Globus pallidus (tissue), 1 donor: ENCODE results near the gene USP22.
"Not testable (repeated sequence)": the region's sequence is repeated elsewhere in the genome, so short reads cannot be mapped to it uniquely, and the experiment has no call there.

Experiments
- DNase-seq: peaks from one replicate; pipeline ENCODE4 v3.0.0-alpha.2; 2015; ENCODE audit warnings: low spot score

The USP22 gene

GRCh38 chr17:21042458-21043295, at the start of gene USP22:
Gene USP22, minus strand, starts transcription at chr17:21043011. Its CDS starts 176 bp downstream, at chr17:21042835.
- no peak for DNase-seq

- DNase-seq: peak; percentile 44
These were observed 48.2 kb upstream of the USP22 start for GRCh38 chr17:21090902-21091618.

- DNase-seq: no peak
These were observed 47.4 kb upstream of the USP22 start for GRCh38 chr17:21089933-21090901.

GRCh38 chr17:21089145-21089544, 46.3 kb upstream of the USP22 start:
- no peak for DNase-seq

- no peak for DNase-seq
These were observed 42.9 kb upstream of the USP22 start for GRCh38 chr17:21085707-21086106.

- not testable (repeated sequence) for DNase-seq
These were observed 42.5 kb upstream of the USP22 start for GRCh38 chr17:21085280-21085679.

- DNase-seq: no peak
These were observed 39.2 kb upstream of the USP22 start for GRCh38 chr17:21082001-21082436.

GRCh38 chr17:21079196-21079595, 36.4 kb upstream of the USP22 start:
- no peak for DNase-seq

GRCh38 chr17:21078016-21078780, 35.4 kb upstream of the USP22 start:
- no peak for DNase-seq

- DNase-seq: no peak
These were observed 34.5 kb upstream of the USP22 start for GRCh38 chr17:21077281-21077680.

GRCh38 chr17:21076242-21076641, 33.4 kb upstream of the USP22 start:
- DNase-seq: peak; percentile 25

- DNase-seq: no peak
These were observed 32.9 kb upstream of the USP22 start for GRCh38 chr17:21075739-21076085.

- DNase-seq: no peak
These were observed 30.0 kb upstream of the USP22 start for GRCh38 chr17:21072745-21073197.

GRCh38 chr17:21066394-21066793, 23.6 kb upstream of the USP22 start:
- no peak for DNase-seq

- no peak for DNase-seq
These were observed 19.2 kb upstream of the USP22 start for GRCh38 chr17:21061971-21062526.

GRCh38 chr17:21061158-21061835, 18.5 kb upstream of the USP22 start:
- DNase-seq: no peak

- no peak for DNase-seq
These were observed 16.9 kb upstream of the USP22 start for GRCh38 chr17:21059761-21060160.

- no peak for DNase-seq
These were observed 15.5 kb upstream of the USP22 start for GRCh38 chr17:21058098-21058893.

- not testable (repeated sequence) for DNase-seq
These were observed 10.2 kb upstream of the USP22 start for GRCh38 chr17:21053056-21053455.
